GM12875 (cell line): Measurements from ENCODE around the gene CNTN4.

ENCODE experiments used
- H3K4me3 ChIP-seq: one replicate; pipeline ENCODE4 v1.5.1; 2011; ENCODE audit warnings: low read depth, low read length, control low read depth
- CTCF ChIP-seq: IDR thresholded peaks from 2 replicates; pipeline ENCODE4 v1.5.1; 2011; ENCODE audit warnings: low read depth, mild to moderate bottlenecking, control low read depth, inconsistent platforms, low read length, moderate library complexity, borderline replicate concordance; ENCODE audit not compliant: insufficient read depth

The CNTN4 gene

GRCh38 chr3:2110597-2111117, 12.0 kb downstream of the CNTN4 start:
- H3K4me3 ChIP-seq = no peak overlapping the region
- no peak for TF ChIP-seq CTCF

- no peak for TF ChIP-seq CTCF
- H3K4me3 ChIP-seq = no peak overlapping the region
These were observed 16.1 kb downstream of the CNTN4 start for GRCh38 chr3:2114617-2115275.

GRCh38 chr3:2130726-2131125, 32.1 kb downstream of the CNTN4 start:
- no peak for TF ChIP-seq CTCF
- no peak overlapping the region for H3K4me3 ChIP-seq

GRCh38 chr3:2133146-2133545, 34.5 kb downstream of the CNTN4 start:
- TF ChIP-seq CTCF = no peak
- no peak overlapping the region for H3K4me3 ChIP-seq

- no peak for TF ChIP-seq CTCF
- H3K4me3 ChIP-seq = no peak overlapping the region
These were observed 39.0 kb downstream of the CNTN4 start for GRCh38 chr3:2137651-2138050.

GRCh38 chr3:2141482-2141881, 42.8 kb downstream of the CNTN4 start:
- TF ChIP-seq CTCF = no peak
- no peak overlapping the region for H3K4me3 ChIP-seq
